DMS114 treated with DMSO at 0.1 percent for 48 hours (cell line): ENCODE measurements around the gene TK1.
"Not testable (repeated sequence)": the region's sequence is repeated elsewhere in the genome, so short reads cannot be mapped to it uniquely, and the experiment has no call there.

Source experiments
- DNase-seq: peaks from one replicate; lab custom pipeline; 2025; ENCODE audit not compliant: unreplicated experiment; lab: John Stamatoyannopoulos, UW

Gene TK1

DNA sequence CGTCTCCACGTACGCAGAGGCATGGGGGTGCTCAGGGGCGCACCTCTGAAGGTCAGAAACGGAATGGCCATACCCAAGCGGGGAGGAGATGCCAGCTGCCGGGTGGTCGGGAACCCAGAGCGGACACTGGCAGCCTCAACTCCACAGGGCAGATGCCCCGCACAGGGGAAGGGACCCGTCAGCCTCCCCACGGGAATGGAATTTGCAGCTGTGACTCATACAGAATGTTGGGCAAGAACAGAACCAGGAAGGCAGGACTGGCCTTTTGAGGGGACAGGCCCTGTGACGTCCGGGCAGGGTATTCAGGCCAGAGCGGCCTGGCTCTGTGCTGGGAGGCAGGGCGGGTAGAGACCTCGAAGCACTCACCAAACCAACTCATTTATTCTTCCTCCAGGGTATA is 7.5 kb downstream of the TK1 start:
- no peak for DNase-seq

DNA sequence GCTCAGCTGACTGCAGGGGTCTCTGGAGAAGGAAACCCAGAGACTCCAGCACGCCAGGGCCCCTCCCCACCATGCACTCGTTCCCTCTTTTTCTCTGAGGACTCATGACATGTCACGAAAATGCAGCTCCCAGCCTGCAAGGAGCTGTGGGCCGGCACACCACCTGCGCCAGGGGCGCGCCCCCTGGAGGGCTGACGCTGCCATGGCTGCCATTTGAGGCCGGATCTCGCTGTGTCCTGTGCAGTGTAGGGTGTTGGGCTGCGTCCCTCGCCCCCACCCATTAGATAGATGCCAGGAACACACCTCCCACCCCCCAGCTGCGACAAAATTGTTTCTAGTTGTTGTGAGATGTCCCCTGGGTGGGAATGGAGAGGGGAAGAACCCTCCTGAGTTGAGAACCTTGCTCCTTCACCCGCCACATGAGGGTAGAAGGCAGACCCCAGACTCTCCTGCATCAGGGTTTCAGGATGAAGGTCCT is 10.3 kb downstream of the TK1 start:
- no peak for DNase-seq

GRCh38 chr17:78175643-78175981 is 11.2 kb downstream of the TK1 start:
- no peak for DNase-seq

DNA sequence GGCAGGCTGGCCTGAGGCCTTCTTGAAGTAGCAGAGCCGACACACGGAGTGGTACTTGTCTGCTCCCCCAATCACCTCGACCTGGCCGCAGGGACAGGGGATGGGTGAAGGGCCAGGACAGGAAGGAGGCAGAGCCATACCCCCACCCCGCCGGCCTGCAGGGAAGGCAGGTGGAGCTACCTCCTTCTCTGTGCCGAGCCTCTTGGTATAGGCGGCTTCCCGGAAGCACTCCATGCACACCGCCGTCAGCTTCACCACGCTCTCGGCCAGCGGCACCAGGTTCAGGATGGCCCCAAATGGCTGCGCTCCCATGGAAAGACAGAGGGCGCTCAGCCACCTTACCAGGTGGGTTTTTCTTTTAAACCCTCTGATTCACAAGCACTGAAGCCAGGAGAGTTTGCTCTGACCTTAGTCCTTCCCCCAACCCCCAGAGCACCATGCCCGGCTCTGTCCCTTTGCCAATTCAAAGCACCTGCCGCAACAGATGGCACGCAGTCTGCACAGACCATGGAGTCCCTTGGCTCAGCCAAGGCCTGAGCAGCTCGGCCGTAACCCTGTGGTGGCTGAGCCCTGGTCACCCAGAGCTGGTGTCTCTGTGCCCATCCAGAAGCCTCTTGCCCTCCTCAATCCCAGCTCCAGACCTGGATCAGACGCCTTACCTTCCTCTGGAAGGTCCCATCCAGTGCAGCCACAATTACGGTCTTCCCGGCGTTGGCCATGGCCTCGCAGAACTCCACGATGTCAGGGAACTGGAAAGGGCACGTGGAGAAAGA is 11.8 kb downstream of the TK1 start:
- DNase-seq: no peak

GRCh38 chr17:78174346-78174869 is 12.4 kb downstream of the TK1 start:
- no peak for DNase-seq

GRCh38 chr17:78173097-78173715 is 13.6 kb downstream of the TK1 start:
- no peak for DNase-seq

DNA sequence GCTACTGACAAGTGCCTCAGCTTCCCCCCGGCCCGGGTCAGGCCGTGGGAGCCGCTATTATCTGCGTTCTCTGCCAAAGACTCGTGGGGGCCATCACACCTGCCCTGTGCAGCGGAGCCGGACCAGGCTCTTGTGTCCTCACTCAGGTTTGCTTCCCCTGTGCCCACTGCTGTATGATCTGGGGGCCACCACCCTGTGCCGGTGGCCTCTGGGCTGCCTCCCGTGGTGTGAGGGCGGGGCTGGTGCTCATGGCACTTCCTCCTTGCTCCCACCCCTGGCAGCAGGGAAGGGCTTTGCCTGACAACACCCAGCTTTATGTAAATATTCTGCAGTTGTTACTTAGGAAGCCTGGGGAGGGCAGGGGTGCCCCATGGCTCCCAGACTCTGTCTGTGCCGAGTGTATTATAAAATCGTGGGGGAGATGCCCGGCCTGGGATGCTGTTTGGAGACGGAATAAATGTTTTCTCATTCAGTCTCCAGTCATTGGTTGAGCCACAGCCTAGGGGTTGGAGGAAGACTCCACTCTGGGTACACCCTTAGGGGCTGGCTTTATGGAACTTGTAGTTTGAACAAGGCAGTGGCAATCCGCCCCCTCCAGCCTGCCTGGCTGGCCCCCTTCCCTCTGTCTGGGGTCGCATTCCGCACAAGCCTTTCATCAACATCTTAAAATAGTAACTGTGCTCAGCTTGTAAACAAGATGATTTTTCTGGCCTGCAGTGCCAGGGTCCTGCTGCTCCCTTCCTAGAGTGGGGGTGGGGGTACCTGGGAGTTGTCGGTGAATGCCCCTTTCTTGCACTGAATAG is 14.4 kb downstream of the TK1 start:
- DNase-seq: peak; percentile 21

DNA sequence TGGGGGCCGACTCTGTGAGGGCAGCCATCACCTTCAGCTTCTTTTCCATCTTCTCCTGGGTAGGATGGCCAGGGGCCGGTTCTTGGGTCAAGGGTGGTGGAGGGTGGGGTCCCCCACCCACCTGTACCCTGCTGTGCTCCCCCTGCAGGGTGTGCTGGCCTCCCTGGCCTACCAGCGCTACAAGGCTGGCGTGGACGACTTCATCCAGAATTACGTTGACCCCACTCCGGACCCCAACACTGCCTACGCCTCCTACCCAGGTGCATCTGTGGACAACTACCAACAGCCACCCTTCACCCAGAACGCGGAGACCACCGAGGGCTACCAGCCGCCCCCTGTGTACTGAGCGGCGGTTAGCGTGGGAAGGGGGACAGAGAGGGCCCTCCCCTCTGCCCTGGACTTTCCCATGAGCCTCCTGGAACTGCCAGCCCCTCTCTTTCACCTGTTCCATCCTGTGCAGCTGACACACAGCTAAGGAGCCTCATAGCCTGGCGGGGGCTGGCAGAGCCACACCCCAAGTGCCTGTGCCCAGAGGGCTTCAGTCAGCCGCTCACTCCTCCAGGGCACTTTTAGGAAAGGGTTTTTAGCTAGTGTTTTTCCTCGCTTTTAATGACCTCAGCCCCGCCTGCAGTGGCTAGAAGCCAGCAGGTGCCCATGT is 15.1 kb downstream of the TK1 start:
- DNase-seq: not testable (repeated sequence)

DNA sequence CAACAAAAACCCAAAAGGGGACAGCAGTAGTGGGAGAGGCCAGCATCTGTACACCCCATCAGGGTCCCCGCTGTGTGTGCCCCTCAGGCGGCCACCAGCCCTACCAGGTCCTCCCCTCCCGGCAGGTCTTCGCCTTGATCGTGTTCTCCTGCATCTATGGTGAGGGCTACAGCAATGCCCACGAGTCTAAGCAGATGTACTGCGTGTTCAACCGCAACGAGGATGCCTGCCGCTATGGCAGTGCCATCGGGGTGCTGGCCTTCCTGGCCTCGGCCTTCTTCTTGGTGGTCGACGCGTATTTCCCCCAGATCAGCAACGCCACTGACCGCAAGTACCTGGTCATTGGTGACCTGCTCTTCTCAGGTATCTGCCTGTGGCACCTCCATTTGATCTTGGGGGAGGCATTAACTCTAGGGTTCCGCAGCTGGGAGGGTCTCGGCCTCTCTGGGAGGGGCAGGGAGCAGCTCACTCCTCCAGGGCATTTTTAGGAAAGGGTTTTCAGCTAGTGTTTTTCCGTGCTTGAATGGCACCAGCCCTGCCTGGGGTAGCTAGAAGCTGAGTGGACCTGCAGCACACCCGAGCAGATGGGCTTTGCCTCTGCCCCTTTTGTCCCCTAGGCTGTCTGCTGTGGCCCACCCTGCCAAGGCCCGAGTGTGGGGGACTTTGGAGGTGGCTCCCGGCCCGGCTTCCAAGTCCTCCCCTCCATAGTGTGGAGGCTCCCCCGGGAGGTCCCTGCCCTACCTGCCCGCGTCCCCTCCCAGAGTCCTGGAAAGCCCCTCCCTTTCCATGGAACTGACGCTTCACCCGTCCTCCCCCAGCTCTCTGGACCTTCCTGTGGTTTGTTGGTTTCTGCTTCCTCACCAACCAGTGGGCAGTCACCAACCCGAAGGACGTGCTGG is 15.9 kb downstream of the TK1 start:
- DNase-seq: no peak

DNA sequence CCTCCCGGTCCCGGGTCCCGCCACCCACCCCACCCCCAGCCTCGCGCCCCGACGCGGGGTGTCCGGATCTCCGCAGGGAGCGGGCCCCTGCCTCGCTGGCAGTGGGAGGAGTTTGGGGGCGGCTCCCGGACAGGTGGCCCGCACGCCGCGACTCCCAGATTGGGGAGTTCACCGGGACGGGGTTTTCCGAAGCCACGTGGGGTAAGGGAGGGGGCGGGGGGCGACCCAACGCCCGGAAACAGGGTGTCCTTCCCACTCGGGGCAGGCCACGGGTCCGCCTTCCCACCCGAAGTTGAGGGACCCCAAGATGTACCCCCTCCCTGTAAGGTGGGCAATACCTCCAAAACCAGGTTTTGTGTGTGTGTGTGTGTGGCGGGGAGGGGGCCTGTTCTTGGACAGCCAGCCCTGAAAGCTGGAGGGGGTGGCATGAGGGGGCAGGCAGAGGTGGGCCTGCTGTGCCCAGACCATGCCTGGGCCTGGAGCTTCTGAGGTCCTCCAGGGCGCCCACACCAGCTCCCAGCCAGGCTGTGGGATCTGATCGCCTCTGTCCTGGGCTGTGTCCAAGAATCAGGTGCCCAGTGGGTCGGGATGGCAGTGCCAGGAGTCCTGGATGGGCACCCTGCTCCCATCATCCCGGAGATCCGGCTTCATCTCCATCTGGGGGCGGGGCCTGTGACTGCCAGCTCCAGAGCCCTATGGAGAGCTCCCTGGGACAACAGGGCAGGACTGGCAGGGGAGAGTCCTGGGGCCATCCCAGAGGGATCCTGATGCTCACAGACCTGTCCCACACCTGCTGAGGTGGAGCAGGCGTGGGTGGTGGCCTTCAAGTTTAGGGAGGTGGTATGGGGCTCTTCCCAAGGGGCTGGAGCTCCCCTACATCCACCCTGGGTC is 17.7 kb downstream of the TK1 start:
- peak; percentile 46 for DNase-seq

GRCh38 chr17:78168242-78168902 is 18.5 kb downstream of the TK1 start, which contains the start of gene SYNGR2:
TSS of gene SYNGR2 (plus strand) at chr17:78168581. CDS start at chr17:78168617, 36 bp downstream.
- DNase-seq: peak; percentile 54

DNA sequence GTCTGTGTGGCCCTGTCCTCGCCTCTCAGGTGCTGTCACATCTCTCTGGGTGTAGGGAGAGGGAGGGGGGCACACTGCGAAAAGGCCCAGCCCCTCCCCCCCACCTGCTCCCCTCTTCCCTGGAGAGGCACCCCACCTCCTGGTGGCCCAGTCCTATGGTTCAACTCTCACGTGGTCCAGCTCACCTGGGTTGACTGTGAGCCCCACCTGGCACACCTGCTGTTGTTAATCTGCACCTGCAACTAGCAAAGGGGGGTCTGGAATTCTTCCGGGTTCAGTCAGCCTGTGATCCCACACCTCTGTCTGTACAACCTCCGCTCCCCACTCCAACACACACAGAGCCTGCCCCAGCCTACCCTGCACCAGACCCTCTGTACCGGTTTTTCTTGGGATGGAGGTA is 20.4 kb downstream of the TK1 start:
- no peak for DNase-seq

- DNase-seq: no peak
Observed at GRCh38 chr17:78164748-78165607, 21.9 kb downstream of the TK1 start.

- DNase-seq: no peak
Observed at GRCh38 chr17:78163881-78164747, 22.7 kb downstream of the TK1 start.

- no peak for DNase-seq
Observed at GRCh38 chr17:78159575-78160158, 27.2 kb downstream of the TK1 start.
